ENCODE data around the gene NDST4.
A peak's percentile ranks its signal among the peaks of the same experiment; 100 is the strongest.

Gene NDST4

GRCh38 chr4:114783215-114783595, 330.2 kb downstream of the NDST4 start:
- no peak overlapping the region for H3K9ac ChIP-seq (ENCODE audit: low read depth, low read length)
- no peaks in the 10 kb centered on the region for H3K36me3 ChIP-seq (ENCODE audit: insufficient read depth, low read length)
- peaks cover 35% of the 10 kb centered on the region for H3K4me1 ChIP-seq (ENCODE audit: insufficient read depth, low read length)
- H3K27me3 ChIP-seq (ENCODE audit: insufficient read depth, low read length): no peaks in the 10 kb centered on the region
- 95% methylated on average over 3 of the region's 3 CpGs for WGBS
- H3K4me3 ChIP-seq (ENCODE audit: low read length): no peak overlapping the region
- peak overlapping the region; percentile 17 for H3K27ac ChIP-seq (ENCODE audit: low read depth, low read length)
- H3K9me3 ChIP-seq (ENCODE audit: insufficient read depth, low read depth, low read length): no peaks in the 10 kb centered on the region

GRCh38 chr4:114782415-114783214, 330.8 kb downstream of the NDST4 start:
- Histone ChIP-seq H3K9ac (ENCODE audit: low read depth, low read length) (no peak overlapping the region), H3K4me1 (ENCODE audit: insufficient read depth, low read length) (peaks cover 35% of the 10 kb centered on the region), H3K27ac (ENCODE audit: low read depth, low read length) (peak overlapping the region; percentile 52), H3K27me3 (ENCODE audit: insufficient read depth, low read length) (no peaks in the 10 kb centered on the region), H3K9me3 (ENCODE audit: insufficient read depth, low read depth, low read length) (no peaks in the 10 kb centered on the region), H3K4me3 (ENCODE audit: low read length) (no peak overlapping the region; the same call in 1 of the 2 replicates), H3K36me3 (ENCODE audit: insufficient read depth, low read length) (no peaks in the 10 kb centered on the region)
- 63% methylated on average over 5 of the region's 6 CpGs for WGBS

- WGBS: 93% methylated on average over 1 of the region's 1 CpG
Observed at GRCh38 chr4:114780205-114780604, 333.2 kb downstream of the NDST4 start.

More at GRCh38 chr4:114780205-114780604, 333.2 kb downstream of the NDST4 start:
- no peaks in the 10 kb centered on the region for H3K36me3 ChIP-seq (ENCODE audit: insufficient read depth, low read length)
- no peak overlapping the region for H3K27ac ChIP-seq (ENCODE audit: low read depth, low read length)
- no peak overlapping the region for H3K9ac ChIP-seq (ENCODE audit: low read depth, low read length)
- H3K9me3 ChIP-seq (ENCODE audit: insufficient read depth, low read depth, low read length): no peaks in the 10 kb centered on the region
- peaks cover 42% of the 10 kb centered on the region for H3K4me1 ChIP-seq (ENCODE audit: insufficient read depth, low read length)
- no peak overlapping the region for H3K4me3 ChIP-seq (ENCODE audit: low read length)
- H3K27me3 ChIP-seq (ENCODE audit: insufficient read depth, low read length): no peaks in the 10 kb centered on the region

Measured in HUES64 (cell line).